ENCODE measurements around the gene CFAP20.

Gene CFAP20

DNA sequence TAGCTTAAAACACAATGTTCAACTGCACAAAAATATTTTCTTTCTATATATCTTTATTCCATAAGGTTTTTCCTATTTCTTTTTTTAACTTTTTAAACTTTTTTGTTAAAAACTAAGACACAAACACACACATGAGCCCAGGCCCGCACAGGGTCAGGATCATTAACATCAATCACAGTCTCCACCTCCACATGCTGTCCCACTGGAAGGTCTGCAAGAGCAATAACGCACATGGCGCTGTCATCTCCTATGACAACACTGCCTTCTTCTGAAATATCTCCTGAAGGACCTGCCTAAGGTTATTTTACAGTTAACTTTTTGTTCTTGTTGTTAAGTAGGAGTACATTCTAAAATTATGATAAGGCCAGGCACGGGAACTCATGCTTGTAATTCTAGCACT, 4.1 kb downstream of the CFAP20 start:
- DNase-seq: no peak

DNA sequence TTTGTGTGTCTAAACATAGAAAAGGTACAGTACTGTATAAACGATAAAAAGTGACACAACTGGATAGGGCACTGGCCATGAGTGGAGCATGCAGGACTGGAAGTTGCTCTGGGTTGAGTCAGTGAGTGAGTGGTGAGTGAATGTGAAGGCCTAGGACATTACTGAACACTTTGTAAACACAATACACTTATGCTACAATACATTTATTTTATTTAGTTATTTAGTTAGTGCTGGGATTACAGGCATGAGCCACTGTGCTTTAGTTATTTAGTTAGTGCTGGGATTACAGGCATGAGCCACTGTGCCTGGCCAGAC, 4.6 kb downstream of the CFAP20 start:
- DNase-seq: no peak

DNA sequence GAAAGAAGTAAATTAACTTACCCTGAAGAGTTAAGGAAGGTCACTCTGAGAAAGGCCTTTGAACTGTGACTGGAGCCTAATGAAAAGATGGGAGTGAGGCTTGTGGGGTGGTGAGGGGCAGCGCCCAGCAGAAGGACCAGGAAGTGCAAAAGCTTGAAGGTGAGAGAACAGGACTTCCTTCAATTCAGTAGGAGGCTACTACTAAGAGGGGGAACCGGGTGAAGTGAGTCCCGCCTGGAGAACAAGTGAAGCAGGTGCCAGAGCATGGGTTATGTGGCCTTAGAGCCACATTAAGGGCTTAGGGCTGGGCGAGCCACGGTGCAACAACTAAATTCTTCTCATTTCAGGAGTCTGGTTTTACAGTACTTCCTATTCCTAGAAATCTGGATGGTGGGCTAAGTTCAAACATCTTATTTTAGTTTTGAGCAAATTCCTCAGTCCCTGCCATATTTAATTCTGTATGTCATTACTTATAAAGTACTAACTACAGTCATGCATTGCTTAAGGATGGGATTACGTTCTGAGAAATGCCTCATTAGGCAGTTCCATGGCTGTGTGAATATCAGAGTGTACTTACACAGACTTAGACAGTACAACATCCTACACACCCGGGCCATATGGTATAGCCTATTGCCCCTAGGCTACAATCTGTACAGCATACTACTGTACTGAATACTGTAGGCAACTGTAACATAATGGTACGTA, 5.1 kb downstream of the CFAP20 start:
- no peak for DNase-seq

DNA sequence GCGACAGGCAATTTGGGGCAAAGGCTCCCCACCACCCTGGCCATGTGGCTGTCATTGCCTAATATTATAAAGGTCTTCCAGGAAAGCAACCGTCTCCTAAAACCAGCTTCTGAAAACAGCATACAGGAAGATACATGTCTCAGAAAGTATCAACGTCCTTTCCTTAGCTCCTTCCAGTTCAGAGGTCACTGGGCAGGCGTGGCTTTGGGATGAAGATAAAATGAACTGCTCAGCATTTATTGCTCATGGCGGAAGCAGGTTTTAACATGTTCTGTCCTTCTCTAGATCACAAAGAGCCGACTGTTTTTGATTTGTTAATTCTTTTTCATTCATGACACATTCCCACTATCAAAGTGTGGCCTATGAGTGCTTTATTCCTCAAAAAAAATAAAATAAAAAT, 8.0 kb downstream of the CFAP20 start:
- DNase-seq: no peak

DNA sequence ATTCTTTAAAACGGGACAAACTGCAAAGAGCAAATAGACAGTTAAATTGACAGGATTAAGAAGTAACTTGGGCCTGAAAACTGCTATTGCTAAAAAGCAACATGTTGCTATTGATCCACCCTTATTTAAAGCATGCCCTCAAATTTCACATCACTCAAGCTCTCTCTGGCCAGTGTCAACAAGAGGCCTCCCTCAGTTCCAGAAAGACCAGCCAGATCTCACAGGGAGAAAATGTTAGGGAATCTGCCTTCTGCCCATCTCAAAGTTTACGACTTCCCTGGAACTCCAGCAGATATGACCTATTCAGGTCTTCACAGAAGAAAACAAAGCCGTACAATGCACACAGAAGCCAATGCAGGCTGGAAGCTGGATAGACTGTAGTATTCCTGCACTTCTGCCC, 8.9 kb downstream of the CFAP20 start:
- no peak for DNase-seq

DNA sequence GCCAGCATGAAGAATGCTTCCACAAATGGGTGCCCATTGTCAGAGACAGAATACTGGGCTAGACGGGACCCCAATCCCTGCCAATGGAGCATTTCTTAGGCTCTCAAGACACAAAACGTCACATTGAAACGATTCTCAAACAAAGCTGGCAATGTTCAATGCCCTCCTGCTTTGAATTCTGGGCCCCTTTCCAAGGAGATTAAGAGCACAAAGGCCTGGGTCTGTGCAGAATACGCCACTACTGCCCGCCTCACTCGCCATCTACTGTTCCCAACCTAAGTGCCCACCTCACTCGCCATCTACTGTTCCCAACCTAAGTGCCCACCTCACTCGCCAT, 9.7 kb downstream of the CFAP20 start:
- peak in 6 of 58 donors; percentile 22 to 46 (median 33) for DNase-seq

DNA sequence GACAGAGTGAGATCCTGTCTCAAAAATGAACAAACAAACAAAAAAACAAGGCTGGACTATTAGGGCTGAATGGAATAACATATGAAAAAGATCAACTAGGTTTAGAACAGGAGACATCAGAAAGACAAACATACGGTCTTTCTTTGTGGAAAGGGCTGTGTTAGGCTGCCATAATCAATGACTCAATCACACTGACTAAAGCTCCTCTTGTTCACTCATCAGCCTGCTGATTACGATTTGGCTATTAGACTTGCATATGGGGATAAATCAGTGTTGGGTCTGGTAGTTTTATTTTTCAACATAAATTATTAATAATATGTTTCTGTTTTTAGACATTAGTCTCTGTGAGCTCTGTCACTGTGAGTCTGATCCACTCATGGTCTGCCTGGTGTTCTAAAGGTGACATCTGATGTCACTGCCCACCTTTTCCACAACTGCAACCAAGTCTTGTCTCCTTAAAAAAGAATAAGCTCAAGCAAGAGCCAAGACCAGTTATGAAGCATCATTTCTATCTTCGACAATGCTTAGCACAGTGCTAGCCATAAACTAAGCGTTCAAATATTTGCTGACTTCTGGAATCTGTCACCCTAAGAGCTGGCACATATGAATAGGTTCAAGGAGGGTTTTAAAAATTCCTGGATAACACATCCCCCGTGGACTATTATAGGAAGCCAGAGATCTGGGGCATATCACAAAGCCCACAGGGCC, 10.2 kb downstream of the CFAP20 start:
- no peak for DNase-seq

DNA sequence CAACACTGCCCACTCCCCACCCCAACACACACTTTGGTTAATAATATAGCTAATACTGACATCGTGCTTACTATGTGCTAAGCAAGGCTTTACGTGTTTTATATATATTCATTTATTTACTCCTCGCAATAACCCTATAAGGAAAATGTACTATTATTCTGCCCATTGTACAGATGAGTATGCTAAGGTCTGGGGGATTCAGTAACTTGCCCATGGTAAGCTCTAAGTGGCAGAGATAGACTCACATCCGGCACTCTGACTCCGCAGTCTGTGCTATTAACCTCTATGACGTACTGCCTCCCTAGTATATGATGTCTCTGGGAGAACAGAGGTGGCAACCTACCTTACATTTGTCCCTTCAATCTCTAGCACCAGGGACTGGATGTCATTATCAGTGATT, 12.7 kb downstream of the CFAP20 start:
- no peak for DNase-seq

DNA sequence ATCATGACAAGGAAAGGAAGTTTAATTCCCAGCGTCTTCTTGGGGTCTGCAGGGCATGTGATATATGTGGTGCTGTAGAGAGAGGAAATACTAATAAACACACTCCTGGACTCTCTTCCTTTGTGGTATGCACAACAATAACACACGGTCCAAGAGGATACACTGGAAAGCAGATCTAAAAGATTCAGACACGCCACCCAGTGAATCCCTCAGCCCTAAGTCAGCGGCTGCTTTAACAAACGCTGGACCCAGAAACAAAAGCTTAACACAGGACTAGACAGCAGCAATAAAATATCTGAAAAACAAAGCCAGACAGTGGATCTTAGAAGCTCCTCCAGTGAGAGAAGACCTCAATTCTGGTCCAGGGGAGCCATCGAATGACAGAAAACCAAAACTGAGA, 13.1 kb downstream of the CFAP20 start:
- DNase-seq: no peak

DNA sequence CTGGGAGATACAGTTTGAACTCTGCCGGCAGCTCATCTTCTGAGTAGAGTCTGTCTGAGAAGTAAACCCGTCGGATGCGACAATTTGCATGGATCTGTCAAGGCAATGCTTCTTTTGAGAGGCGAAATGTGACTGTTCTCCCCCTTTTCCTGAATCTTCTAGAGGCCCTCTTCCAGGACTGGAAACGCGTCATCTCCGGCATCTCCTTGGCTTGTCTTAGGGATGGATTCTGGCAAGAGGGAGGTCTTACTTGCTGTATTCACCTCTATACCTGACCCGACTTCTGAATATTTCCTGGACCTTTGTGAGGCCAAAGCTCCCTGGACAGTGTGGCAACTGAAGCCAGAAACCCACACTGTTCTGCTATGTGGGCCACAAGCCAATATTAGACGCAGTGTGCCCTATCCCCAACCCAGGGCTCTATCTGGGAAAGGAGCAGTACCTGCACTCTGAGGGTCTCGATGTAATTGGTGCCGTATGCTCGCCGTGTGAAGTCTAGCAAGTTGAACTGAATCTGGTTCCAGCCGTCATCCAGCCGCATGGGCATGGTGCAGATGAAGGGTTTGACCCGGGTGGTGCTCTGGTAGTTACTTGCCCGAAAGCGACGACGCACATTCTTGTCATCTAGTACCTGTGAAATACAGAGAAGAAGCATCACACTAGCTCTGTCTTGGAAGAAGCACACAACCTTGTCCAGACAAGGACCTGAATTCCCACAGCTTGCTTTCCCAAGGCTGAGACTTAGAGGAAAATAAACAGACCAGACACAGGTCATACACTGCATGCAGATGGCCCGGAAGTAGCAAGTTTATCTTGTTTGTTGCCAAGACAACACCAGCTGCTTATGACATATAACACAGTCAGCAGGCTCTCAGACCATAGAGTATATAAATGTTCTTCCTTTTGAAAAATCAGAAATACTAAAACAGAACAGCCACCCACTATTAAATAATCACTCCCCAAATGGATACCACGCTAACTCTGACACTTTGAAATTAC, 14.1 kb downstream of the CFAP20 start:
- no peak for DNase-seq

DNA sequence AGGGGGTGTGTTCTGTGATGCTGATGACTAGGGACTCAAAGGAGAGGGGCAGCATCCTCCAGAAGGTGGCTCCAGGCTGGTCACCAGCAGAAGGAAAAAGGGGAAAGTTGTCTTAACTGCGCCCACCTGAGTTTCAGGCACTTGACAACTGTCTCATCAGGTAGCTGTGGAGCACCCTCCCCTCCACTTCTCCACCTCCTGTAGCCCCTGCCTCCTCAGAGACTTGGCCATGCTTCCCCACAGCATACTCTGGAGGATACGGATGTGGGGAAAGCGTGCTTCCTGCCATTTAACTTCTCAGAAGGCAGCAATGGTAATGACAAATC, 17.9 kb downstream of the CFAP20 start:
- DNase-seq: no peak

DNA sequence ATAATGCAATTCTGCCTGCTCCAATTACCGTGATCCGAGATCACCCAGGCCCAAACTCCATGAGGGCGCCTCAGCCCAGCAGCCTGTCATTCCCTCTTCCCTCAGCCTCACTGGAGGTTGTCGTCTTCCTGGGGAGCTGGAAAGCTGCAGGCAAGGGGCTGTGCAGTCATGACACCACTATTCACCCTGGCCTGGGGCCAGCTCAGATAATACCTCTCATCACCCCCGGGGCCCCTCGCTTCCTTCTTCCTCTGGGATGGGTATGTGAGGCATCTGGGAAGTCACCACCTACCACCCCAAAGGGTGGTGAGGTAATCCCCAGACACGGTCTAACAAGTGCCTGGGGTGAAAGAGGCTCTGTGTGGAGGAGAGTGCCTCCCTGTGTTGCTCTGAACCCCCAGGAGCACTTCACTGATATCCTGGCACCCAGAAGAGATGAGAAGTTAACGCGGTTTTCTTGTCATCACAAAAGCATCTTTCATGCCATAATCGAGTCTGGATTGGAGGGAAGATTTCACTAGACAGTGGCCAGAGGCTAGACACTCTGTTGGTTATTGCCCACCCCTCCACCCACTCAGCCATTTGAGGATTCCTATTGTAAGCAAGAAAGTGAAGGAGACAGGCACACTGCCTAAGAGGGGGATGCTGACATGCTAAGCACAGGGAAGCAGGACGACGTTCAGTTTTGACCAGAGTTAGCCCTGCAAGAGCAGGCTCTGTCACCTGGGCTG, 18.4 kb downstream of the CFAP20 start:
- DNase-seq: peak in 4 of 58 donors; percentile 15 to 54 (median 28)

DNA sequence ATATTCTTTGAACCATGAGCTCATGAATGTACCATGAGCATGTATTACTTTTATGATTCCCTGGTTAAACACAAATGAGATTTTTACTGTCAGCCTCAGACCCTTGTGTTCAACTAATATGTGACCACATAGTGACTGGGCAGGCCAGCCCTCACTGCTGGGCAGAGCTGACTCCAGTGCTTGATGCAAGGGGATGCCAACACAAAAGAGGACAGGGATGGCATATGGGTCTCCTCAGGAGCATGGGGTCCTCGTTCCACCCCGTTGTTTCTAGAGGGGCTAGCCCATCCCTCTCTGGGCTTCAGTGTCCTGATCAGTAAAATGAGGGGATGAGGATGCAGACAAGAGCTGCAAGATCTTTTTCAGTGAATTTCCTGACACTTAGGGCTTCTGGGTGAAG, 19.3 kb downstream of the CFAP20 start:
- DNase-seq: no peak

DNA sequence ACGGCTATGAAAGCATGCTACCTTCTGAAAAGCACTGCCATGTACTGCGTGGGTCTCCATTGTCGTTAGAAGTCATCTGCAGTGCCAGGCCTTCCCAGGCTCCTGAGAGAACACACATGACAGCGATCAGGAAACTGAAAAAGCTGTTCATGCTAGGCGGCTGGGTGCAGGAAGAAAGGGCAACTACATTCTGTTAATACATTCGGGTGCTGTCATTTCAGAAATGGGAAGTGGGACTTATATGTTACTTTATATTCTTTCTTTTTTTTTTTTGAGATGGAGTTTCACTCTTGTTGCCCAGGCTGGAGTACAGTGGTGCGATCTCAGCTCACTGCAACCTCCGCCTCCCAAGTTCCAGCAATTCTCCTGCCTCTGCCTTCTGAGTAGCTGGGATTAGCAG, 19.9 kb downstream of the CFAP20 start:
- no peak for DNase-seq

DNA sequence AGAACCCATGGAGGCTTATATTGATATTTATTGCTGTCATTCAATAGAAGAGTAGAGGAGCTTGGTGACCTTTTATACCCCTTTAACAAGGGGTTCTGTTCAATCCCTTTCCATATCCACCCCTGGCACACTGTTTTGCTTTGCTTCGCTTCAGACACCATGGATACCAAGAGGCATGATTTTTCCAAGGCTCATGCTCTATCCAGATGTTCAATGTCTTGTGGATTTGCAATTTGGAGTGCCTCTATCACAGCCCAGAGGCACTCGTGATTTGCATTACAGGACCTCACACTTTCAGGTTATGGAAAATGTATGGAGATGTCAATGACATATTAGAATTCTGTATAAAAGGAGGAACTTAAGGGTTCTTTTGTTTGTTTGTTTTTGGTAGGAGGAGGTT, 21.5 kb downstream of the CFAP20 start:
- no peak for DNase-seq

DNA sequence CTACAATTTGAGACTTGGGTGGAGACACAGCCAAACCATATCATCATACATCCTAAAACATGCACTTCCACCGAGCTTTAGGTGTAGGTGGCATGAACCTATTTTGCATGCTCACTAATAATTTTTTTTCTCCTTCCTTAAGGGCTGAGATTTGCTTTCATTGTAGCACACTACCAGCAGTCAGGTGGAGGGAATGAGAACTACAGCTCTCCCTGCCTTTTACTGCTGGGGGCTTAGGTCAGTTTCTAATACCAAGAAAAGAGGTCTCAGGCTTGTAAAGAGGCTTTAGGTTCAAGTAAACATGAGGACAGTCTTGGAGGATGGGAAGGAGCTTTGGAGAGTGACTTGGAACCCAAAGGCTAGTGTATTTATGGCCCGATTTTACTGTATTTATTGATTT, 22.0 kb downstream of the CFAP20 start:
- DNase-seq: no peak

DNA sequence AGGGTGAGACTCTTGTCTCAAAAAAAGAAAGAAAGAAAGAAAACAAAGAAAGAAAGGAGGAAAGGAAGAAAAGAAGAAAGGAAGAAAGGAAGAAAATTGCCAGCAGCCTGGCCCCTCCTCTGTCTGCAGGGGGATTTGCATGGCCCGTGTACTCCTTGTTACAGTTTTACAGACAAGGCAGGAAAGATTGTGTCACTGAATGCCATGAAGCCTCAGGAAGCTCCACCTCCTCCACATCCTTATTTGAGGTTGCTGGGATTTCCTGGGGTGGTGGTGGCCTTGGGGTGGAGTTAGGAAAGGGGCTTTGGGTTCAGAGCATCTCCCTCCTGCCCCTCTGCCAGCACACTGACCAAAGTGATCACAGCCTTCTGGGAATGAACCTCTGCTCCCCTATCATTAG, 23.6 kb downstream of the CFAP20 start:
- DNase-seq: no peak

DNA sequence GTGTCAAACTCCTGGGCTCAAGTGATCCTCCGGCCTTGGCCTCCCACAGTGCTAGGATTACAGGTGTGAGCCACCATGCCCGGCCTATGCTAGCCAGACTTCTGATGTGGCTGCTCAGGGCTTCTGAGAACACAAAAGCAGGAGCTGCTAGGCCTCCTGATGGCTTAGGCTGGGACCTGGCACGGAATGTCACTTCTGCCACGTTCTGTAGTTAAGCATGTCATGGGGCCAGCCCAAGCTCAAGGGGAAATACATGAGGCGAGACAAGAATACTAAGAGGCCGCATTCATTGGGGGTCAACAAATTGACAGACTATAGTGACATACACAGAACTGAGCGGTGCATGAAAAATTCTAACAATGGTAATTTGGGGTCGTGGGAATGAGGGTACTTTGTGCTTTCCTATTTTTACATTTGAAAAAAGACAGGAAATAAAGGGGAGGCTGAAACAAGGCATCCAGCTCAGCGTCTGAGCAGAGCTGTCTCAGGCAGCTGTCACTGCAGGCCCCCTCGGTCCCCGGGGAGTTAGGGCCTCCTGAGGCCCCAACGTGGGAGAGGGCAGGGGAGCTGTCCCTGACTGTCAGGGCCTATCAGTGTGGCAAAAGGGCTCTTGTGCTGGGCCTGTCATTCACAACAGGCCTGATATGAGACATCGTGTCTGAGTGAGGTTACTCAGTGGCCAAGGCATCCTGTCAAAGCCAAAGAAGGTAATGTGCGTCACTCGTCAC, 26.4 kb downstream of the CFAP20 start:
- DNase-seq: no peak

DNA sequence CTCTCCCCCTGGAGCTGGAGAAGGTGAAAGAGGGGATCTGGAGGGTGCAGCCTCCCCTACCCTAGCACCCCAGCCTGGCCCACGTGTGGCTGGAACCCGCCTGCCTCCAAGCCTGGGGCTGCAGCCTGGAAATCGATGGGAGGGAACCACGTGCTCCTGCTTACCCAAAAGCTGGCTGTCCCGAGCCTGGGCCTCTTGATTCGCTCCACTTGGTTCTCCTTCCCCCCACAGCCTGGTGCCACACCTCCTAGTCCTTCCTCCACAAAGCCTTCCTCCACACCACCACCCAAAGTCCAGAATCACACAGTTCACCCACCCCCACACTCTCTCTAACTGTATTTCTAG, 29.3 kb downstream of the CFAP20 start:
- DNase-seq: no peak

DNA sequence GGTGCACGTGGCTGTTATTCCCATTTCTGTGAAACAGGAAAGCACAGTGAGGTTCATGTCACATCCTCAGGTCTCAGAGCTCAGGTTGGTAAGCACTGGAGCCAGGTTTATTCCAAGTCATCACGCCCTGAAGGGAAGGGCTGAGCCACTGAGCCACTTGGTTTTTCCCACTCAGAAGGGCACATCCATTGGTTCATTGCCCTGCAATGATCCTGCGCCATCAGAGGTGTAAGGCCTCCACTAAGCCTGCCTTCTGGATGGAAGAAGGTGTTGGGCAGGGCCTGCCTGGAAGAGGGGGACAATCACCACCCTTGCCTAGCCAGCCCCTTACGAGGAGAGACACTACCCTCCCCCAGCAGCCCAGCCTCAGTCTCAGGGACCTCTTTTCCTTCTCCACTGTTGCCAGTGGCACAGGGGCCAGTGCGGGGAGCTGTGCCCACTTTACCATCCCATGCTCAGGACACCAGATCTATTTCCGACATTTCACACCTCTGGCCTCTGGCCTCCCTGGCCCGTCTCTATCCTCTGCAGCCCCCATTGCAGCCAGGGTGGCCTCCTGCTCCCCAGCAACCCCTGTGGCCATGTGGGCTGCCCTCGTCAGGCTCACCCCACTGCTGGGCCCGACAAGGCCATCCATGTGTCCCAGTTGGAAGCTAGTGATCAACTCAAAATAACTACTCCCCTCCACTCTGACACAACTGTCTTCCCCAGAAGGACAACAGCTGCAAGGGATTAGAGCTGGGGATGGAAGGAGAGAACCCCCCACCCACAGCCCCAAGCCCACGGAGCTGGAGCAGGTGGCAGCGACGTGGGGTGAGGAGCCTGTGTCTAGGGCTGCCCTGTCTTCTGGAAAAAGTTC, 29.9 kb downstream of the CFAP20 start:
- DNase-seq: no peak

All from anterior cingulate cortex (tissue), 58 donors.